ENCODE measurements around the gene ZFHX3.

DNA sequence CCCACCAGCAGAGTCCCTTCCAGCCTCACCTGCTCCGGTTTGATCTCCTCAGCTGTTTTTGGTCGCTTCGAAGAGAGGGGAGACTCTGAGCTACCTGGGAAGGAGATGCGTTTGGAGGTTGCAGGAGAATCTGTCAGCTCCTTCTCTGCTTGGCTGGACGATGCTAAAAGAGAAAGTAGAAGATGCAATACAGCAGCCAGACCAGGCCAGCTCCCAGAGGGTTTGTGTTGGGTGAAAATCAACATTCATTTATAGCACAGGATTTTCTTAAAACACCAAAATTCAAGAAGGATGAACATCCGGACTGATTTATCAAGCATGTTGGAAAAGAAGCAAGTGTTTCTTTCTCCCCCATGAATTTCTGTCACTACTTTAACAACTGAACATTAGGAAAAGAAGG lies 236.1 kb downstream of the ZFHX3 start:
- TF ChIP-seq EZH2 (IDR thresholded peaks at IDR 0.05), result no peak
- TF ChIP-seq POLR2AphosphoS5 (IDR thresholded peaks at IDR 0.05; ENCODE audit: borderline replicate concordance, low read depth, low read length), result no peak

All from SK-N-MC (cell line).